GM19328 (cell line): ENCODE measurements around the gene NFIC.
"Not testable (repeated sequence)": the region's sequence is repeated elsewhere in the genome, so short reads cannot be mapped to it uniquely, and the experiment has no call there.

Experiments used
- ATAC-seq: cut with Tn5 transposase; IDR thresholded peaks from one replicate; pipeline ENCODE4 v1.9.1; 2021; ENCODE audit warnings: mild to moderate bottlenecking, moderate library complexity; ENCODE audit not compliant: unreplicated experiment

NFIC gene

DNA sequence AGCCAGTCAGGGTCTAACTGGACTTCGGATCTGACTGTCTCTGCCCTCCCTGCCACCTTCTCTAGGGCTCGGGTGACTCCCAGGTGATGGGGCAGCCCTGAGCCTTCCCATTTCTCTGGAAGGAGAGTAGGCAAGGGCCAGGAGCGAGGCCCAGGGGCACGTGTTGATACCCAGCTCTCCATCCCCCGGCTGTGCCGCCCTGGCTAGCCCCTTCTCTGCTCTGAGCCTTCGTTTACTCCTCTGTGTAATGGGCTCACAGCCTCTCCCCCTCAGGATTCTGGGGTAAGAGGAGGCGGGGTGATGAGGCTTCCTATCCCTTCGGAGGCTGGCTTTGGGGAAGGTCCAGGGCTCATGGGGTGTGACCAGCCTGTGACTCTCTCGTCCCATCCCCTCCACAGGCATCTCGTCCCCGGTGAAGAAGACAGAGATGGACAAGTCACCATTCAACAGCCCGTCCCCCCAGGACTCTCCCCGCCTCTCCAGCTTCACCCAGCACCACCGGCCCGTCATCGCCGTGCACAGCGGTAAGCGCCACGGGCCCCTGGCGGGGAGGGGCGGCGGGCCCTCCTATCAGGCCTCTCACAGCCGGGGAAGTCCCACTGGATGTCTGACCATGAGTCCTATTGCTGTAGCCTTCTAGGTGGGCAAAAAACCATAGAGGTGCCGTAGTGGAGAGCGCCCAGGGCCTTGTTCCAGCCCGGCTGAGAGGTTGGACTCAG lies 82.4 kb downstream of the NFIC start:
- no peak for ATAC-seq

DNA sequence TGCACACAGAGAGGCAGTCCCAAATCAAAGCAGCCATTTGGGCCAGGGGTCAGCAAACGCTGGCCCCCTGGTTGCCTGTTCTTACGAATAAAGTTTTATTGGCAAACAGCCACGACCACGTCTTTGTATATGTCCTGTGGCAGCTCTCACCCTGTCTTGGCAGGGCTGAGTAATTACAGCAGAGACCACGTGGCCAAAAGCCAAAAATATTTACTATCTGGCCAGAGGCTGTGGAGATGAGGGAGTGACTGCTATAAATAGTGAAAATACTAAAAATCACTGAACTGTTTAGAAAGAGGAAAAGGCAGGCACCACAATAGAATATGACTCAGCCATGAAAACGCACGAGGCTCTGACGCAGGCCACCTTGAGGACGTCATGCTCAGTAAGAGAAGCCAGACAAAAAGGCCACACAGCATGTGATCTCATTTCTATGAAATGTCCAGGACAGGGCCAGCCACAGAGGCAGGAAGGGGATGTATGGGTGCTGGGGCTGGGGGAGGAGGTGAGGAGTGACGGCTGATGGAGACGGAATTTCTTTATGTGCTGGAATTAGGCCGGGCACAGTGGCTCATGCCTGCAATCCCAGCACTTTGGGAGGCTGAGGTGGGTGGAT lies 84.5 kb downstream of the NFIC start:
- no peak for ATAC-seq

DNA sequence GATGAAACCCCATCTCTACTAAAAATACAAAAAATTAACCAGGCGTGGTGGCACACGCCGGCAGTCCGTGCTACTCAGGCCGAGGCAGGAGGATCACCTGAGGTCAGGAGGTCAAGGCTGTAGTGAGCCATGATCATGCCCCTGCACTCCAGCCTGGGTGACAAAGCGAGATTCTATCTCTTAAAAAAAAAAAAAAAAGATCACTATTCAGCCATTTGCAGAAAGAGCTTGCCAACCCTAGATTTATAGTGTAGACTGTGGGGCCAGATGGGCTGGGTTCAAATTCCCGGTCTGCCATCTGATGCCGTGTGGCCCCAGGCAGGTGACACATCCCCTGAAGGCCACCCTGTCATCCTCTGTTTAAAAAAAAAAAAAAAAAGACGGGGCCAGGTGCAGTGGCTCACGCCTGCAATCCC lies 85.1 kb downstream of the NFIC start:
- ATAC-seq, result no peak

DNA sequence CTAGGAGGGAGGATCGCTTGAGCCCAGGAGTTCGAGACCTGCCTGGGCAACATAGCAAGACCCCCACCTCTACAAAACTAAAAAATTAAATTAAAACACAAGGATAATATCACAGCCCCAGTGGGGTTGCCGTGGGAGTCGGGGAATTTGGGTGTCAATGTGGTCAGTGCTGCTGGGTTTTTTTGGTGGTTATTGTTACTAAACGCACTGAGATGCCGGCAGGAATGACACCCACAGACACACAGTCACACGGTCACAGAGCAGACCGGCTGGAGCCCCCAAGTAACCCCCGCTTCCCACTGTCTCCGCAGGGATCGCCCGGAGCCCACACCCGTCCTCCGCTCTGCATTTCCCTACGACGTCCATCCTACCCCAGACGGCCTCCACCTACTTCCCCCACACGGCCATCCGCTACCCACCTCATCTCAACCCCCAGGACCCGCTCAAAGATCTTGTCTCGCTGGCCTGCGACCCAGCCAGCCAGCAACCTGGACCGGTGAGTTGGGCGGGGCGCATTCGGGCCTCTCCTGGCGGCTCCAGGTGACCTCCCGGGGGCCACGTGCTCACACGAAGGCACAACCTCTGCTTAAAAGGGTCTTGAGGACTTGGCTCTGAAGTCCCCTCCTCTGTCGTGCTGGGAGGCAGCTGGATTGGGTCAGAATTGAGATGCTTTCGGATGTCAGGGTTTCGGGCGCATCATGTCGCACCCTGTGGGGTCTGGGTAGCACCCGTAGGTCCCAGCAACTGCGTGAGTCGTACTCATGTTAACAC lies 86.0 kb downstream of the NFIC start:
- ATAC-seq, result no peak

DNA sequence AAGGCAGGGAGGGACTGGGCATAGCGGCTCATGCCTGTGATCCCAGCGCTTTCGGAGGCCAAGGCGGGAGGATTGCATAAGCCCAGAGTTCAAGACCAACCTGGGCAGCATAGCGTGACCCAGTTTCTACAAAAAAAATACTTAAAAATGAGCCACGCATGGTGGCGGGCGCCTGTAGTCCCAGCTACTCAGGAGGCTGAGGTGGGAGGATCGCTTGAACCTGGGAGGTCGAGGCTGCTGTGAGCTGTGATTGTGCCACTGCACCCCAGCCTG lies 86.5 kb downstream of the NFIC start:
- not testable (repeated sequence) for ATAC-seq

DNA sequence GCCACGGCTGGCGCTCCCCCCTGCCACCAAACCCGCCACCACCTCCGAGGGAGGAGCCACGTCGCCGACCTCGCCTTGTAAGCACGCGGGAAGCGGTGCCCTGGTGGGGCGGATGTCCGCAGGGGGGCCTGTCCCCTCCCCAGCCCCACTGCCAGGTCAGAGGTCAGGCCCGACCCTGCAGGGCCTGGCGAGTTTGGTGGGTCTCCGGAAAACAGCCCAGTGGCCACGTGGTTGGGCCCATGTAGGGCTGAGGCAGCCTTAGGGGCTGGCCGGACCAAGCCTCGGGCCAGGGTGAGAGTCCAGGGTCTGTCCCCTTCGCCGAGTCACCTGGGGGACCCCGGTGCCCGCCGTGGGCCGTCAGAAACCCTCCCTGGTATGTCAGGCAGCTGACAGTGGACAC lies 87.5 kb downstream of the NFIC start:
- no peak for ATAC-seq

DNA sequence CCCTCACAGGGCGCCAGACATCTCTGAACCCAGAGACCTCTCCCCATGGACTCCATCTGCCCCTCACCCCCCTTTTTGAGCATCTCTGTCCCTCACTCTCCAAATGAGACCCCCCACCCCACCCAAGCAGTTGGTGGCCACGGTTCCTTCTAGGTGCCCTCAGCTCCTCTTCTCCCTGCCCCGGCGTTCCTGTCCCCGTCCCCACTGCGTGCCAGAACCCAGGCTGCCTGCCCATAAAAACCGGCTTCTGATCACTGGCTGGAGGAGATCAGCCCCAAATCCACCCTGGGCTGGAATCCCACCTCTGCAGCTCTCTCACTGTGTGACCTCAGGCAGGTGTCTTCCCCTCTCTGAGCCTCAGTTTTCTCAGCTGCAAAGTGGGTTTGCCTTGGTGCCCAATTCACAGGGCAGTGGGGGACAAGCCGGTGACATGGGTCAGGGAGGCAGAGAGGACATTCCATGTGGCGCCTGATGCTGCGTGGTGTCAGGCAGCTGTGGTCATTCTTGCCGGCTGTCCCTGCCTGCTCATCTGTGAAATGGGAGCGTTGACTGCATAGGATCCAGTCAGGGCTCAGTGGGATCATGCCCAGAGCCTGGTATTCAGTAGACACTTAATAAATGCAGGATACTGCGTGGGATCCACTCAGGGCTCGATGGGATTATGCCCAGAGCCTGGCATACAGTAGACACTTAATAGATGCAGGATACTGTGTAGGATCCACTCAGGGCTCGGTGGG lies 88.4 kb downstream of the NFIC start:
- ATAC-seq, result no peak

DNA sequence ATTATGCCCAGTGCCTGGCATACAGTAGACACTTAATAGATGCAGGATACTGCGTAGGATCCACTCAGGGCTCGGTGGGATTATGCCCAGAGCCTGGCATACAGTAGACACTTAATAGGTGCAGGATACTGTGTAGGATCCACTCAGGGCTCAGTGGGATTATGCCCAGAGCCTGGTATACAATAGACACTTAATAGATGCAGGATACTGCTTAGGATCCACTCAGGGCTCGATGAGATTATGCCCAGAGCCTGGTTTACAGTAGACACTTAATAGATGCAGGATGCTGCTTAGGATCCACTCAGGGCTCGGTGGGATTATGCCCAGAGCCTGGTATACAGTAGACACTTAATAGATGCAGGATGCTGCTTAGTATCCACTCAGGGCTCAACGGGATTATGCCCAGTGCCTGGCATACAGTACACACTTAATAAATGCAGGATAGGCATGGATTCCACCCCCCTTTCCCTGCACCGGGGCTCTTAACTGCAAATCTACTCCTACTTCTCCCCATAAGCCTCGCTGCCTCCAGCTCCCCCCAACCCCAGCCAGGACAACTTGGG lies 89.1 kb downstream of the NFIC start:
- no peak for ATAC-seq

DNA sequence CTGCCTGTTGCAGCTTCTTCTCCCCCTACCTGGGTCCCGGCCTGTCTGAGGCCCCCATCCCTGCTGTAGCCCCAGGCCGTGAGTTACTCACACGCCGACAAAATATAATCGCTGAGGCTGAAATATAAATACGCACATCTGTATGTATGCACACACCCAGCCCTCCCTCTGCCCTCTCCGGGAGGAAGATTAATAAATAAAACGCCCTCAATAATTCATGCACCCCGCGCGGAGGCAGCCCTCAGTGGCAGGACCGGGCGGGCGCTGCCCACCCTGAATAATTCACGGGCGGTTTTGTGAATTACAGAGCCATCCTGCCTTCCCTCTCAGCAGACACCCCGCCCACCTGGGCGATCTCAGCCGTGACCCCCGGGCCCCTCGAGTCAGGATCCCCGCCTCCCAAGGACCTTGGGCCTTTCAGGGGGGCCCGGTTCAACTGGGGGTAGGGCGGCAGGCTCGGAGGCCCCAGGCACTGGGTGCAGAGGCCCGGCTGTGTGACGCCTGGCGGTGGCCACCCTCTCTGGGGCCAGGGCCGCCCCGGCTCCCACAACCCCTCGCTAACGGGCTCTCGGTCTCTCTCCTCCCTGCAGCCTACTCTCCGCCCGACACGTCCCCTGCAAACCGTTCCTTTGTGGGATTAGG lies 89.7 kb downstream of the NFIC start:
- no peak for ATAC-seq

DNA sequence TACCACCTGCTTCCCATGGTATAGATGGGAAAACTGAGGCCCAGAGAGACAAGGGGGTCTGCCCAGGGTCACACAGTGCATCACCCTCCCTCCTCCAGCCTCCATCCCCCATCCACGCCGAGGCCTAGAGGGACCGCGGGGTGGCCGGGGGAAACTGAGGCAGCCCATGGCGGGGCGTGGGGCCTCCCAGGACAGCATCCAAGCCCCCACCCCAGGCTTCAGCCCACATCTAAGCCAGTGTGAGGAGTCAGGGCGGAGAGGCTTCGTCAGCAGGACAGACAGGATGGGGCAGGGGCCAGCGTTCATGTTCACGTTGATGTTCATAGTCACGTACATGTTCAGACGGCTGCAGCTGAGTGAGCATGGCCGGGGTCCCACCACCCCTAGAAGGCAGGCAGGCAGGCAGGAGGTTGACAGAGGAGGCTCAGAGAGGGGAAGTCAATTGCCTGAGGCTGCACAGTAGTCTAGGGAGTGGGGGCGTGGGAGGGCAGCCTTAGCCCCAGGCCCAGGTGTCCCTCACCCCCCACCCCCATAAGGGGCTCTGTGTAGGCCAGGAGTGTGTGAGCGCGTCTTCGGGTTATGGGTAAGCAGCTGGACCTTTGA lies 90.6 kb downstream of the NFIC start:
- no peak for ATAC-seq

DNA sequence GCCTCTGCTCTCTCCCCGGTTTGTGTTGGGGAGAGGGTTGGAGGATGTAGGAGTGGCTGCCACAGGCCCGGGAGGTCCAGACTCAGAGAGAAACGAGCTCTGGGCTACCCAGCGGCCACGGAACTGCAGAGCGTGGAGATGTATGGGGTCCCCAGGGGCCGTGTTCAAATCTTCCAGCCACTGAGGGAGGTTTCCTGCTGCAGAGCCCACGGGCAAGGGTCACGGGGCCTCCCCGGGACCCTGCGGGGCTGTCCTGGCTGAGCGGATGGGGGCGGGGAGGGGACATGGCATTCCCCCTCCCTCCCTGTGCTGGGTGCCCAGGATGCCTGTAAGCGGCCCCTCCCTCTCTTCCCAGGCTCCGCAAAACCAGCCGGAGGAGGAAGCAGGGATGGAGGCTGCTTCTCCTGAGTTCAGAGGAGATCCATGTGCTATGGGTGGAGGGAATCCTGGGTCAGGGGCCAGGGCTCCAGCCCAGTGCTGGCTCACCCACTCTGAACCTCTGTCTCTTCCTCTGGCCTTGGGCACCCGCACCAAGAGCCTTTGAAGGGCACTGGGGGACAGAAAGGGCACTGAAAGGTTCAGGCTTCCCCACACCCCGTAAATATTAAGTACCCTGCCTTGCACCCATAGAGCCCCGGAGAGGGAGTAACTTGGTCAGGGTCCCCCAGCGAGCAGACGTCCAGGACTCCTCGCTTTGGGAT lies 91.3 kb downstream of the NFIC start:
- ATAC-seq, result no peak

DNA sequence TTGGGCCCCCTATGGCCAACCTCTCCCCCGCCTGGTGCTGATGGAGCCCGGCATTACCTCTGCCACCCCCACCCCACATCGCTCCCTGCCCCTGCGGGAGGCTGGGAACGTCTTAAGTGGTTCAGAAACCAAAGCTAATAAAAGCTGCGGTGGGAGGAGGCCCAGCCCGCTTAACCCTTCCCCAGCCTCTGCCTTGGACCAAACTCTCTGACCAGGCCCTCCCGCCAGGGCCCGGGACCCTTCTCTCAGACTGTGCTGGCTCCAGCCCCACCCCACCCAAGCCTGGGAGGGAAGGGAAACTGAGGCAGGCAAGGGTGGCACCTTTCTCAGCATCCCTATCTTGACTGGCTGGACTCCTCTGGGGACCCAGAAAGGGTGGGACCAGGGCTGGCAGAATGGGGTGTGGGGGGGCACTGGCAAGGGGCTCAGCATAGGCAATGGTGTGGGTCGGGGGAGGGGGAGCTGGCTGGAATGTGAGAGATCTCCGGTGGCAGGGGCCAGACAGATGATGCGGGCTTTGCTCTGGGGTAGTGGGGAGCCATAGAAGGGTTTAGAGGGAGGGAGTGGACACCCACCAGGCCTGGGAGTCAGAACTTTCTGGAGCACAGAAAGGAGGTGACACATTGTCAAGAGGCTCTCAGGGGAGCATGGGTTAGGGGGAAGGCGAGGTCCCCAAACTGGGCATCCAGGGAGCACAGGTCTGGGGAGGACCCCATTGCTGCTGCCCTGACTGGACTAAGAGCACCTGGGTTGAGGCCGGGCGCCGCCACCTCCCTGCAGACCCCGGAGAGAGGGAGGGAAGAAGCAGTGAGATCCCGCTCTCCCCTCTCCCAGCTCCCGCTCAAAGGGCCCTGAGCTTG lies 92.1 kb downstream of the NFIC start:
- no peak for ATAC-seq

DNA sequence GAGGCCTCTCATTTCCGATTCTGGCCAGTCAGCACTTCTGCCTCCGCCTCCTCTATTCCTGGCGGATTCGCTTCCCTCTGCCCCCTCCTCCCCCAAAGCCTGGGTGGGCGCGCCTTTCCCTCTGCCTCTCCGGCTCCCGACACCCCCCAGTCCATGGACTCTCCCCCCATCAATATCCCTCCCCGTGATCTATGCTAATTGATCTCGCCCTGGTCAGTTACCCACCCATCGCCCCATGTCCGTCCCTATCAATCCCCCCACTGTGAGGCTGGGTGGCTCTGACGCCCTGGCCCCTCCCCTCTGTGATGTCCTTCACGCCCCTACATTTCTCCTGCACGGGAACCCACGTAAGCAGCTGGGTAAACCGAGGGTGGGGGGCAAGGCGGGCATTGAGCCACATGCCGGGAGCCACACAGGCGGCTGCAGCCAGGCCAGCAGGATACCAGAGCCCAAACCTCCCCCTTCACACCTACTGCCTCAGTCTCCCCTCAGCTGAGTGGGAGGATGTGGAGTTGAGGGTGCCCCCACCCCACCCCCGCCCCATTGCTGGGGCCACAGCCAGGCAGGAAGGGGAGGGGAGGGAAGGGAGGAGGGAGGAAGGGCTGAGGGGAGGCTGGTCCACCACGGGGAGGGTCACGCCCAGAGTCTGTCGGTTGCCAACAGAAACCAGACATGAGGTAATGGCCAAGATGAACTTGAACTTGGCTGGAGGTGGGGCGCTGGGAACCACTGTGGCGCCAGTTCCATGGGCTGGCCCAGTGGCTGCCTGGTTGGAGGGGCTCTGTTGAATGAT lies 92.9 kb downstream of the NFIC start:
- ATAC-seq, result no peak

DNA sequence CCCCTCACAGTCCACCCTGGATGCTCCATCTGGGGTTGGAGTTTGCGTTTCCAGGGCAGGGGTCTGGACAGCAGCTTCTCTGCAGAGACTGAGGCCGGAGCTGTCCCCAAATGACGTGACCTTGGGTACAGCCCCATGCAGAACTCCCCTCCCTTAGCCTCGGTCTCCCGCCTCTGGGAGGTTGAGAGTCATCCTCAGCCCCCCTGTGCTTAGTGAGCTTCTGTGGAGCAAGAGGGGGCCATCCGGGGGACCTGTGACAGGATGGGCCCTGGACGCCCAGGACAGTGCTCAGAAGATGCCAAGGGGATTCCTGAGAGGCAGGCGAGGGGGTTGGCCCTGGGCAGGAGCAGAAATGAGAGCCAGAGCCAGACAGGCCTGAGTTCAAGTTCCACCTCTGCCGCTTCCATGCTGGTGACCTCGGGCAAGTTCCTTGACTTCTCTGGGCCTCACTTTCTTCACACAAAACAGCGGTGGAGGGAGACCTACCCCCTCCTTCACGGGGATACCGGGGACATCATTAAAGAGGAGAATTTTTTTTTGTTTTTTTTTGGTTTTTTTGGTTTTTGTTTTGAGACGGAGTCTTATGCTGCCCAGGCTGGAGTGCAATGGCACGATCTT lies 93.7 kb downstream of the NFIC start:
- no peak for ATAC-seq

DNA sequence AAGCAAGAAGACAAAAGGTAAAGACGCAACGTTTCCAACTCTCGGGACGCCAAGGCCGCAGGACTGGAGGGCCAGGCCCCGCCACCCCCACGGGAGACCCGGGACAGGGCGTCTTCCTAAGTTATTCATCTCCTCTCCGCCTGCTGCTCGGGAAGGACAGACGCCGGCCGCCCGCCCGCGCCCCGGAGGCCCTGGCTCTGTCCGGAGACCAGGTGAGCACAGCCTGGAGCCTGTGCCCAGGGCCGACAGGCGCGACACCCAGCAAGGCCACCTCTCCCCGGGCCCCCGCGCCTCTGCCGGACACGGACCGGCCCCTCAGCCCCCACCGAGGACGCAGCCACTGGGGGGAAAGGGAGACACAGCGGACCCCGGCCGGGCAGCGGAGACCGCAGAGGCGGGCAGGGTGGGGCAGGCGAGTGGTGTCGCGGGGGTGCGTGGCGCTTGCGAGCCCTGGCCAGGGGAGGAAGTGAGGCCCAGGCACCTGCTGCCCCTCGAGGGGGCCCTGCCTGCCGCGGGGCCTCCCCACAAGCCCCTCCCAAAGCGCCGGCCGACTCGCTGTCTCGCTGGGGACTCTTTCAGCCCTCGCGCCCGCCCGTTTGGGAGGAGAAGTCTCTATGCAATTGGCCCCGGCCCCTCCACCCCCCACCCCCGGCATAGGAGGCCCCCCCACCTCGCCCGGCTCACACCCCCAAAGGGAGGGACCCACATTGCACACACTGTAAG lies 96.8 kb downstream of the NFIC start:
- no peak for ATAC-seq

DNA sequence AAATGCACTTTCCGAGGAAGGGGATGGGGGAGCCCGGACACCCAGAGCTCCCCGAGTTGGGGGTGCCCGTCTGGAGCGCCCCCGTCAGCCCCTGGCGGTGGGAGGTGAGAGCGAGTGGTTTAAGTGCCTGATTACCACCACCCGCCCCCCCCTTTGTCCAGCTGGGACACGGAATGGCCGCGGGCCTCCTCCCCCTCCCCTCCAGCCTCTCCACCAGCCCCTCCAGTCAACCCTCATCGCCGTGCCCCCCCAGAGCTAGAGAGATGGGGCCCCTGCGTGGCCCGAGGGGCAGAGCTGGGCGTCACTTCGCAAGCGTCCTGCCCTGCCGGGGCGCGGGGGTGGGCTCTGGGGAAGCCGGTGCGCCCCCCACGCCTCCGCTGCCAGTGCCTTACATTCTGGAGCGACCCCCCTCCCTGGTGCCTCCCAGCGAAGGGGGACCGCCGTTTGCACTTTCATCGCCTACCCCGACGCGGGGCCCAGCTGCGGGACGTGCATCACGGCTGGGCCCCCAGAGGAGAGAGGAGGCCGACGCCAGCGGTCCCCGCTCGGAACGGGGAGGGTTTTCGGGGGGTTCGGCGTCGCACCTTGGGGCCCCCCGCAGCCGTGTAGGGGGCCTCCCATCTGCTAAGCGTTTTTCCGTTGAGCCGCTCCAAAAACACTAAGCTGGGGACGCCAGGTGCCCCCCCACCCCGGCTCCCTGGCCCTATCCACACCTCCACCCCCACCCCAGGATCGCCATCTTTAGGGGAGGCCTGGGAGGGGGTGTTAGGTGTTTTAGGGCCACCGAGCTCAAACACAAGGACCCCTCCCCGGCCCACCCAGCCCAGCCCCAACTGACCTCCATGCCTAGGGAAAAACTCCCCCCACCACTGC lies 97.6 kb downstream of the NFIC start:
- ATAC-seq, result no peak
